Activated CD8-positive, alpha-beta T cell treated with anti-CD3 and anti-CD28 coated beads for 36 hours (primary cell): ENCODE measurements around the gene HS6ST2. TPM values are rescaled to one million over a fixed set of nuclear protein-coding genes. Genes with fewer than 3 reads are reported as not detected.

ENCODE experiments used
- ATAC-seq: fragments of 200-7000 bp; cut with Tn5 transposase; one replicate; pipeline ENCODE4 v1.10.0; 2021; ENCODE audit warnings: mild to moderate bottlenecking, moderate library complexity
- CTCF ChIA-PET: fragments of 350-600 bp; sonication (Branson Sonifier 250); formaldehyde crosslinking; loops from one replicate; lab custom pipeline; 2021; ENCODE audit warnings: antibody characterized with exemption; lab: Charles Lee
- POLR2A ChIA-PET: fragments of 350-600 bp; sonication (Branson Sonifier 250); formaldehyde crosslinking; loops from one replicate; lab custom pipeline; 2021; ENCODE audit warnings: antibody characterized with exemption; lab: Charles Lee
- DNase-seq: peaks from one replicate; pipeline ENCODE4 v3.0.0-alpha.2; 2020
- H3K27ac Mint-ChIP-seq: one replicate; pipeline ENCODE4 v1.8.0; 2021; ENCODE audit warnings: mild to moderate bottlenecking, mixed read lengths
- H3K27me3 Mint-ChIP-seq: one replicate; pipeline ENCODE4 v1.8.0; 2021; ENCODE audit warnings: mixed read lengths
- H3K36me3 Mint-ChIP-seq: one replicate; pipeline ENCODE4 v1.8.0; 2021; ENCODE audit warnings: low read depth, mixed read lengths
- H3K4me1 Mint-ChIP-seq: one replicate; pipeline ENCODE4 v1.8.0; 2021; ENCODE audit warnings: low read depth, mixed read lengths
- H3K4me3 Mint-ChIP-seq: one replicate; pipeline ENCODE4 v1.8.0; 2021; ENCODE audit warnings: mild to moderate bottlenecking, moderate library complexity, mixed read lengths
- H3K9me3 Mint-ChIP-seq: one replicate; pipeline ENCODE4 v1.8.0; 2021; ENCODE audit warnings: mixed read lengths
- CTCF ChIP-seq: fragments of 200-600 bp; IDR thresholded peaks from one replicate; pipeline ENCODE4 v1.8.0; 2022; ENCODE audit warnings: antibody characterized with exemption, mild to moderate bottlenecking
- intact Hi-C: fragments of 100-400 bp; cut with micrococcal nuclease; formaldehyde crosslinking; loops from one replicate; pipeline ENCODE4 v1.10.0; 2022
- total RNA-seq, 2 experiments: library from RNA; stranded (reverse); gene quantifications; one replicate each; pipeline ENCODE4 v1.2.3, GENCODE V29; 2021

Gene HS6ST2
- total RNA-seq, 2 experiments from 2014 or later = 0.14 to 0.47 TPM

GRCh38 chrX:132603700-132604286 lies 354.6 kb downstream of the HS6ST2 start:
- DNase-seq (no peak), ATAC-seq (no peak)
- H3K4me3 Mint-ChIP-seq = no peak overlapping the region
- intact Hi-C loops = no loop called here
- H3K27ac Mint-ChIP-seq = no peak overlapping the region
- CTCF ChIA-PET = interaction anchor here (0.7 to 2.5 kb wide), 3 partner anchors 11 to 311 kb away, joined by 3 to 7 read pairs (median 5); no protein-coding TSS in a partner anchor
- no peak for TF ChIP-seq CTCF
- no peaks in the 10 kb centered on the region for H3K4me1 Mint-ChIP-seq
- POLR2A ChIA-PET = no interaction called here
- H3K27me3 Mint-ChIP-seq = no peaks in the 10 kb centered on the region
- H3K9me3 Mint-ChIP-seq = no peaks in the 10 kb centered on the region
- H3K36me3 Mint-ChIP-seq = no peaks in the 10 kb centered on the region

GRCh38 chrX:132602701-132603100 lies 355.7 kb downstream of the HS6ST2 start:
- Mint-ChIP-seq H3K27me3 (no peaks in the 10 kb centered on the region), H3K27ac (no peak overlapping the region), H3K4me3 (no peak overlapping the region), H3K36me3 (no peaks in the 10 kb centered on the region), H3K4me1 (no peaks in the 10 kb centered on the region), H3K9me3 (no peaks in the 10 kb centered on the region)
- intact Hi-C loops = no loop called here
- ChIA-PET POLR2A (no interaction called here), CTCF (interaction anchor here (0.9 kb wide), 2 partner anchors 10 to 13 kb away, joined by 3 to 4 read pairs; no protein-coding TSS in a partner anchor)
- no peak for DNase-seq
- no peak for ATAC-seq
- TF ChIP-seq CTCF = no peak

GRCh38 chrX:132594999-132595398 lies 363.4 kb downstream of the HS6ST2 start:
- H3K27me3 Mint-ChIP-seq = no peaks in the 10 kb centered on the region
- ATAC-seq = no peak
- no peaks in the 10 kb centered on the region for H3K36me3 Mint-ChIP-seq
- intact Hi-C loops = no loop called here
- no peak for DNase-seq
- POLR2A ChIA-PET = interaction anchor here (0.6 kb wide), 1 partner anchor 394 kb away, joined by 3 read pairs; no protein-coding TSS in a partner anchor
- H3K4me3 Mint-ChIP-seq = no peak overlapping the region
- no peak for TF ChIP-seq CTCF
- no peaks in the 10 kb centered on the region for H3K9me3 Mint-ChIP-seq
- H3K4me1 Mint-ChIP-seq = no peaks in the 10 kb centered on the region
- no peak overlapping the region for H3K27ac Mint-ChIP-seq
- CTCF ChIA-PET = interaction anchor here (0.9 to 1.0 kb wide), 2 partner anchors 17 to 302 kb away, joined by 3 read pairs; no protein-coding TSS in a partner anchor

- H3K4me1 Mint-ChIP-seq = no peaks in the 10 kb centered on the region
- no peaks in the 10 kb centered on the region for H3K36me3 Mint-ChIP-seq
- ATAC-seq (no peak), DNase-seq (no peak)
- H3K27me3 Mint-ChIP-seq = no peaks in the 10 kb centered on the region
- no peak overlapping the region for H3K4me3 Mint-ChIP-seq
- intact Hi-C loops = no loop called here
- H3K27ac Mint-ChIP-seq = no peak overlapping the region
- no peak for TF ChIP-seq CTCF
- ChIA-PET CTCF (interaction anchor here (0.9 kb wide), 1 partner anchor 302 kb away, joined by 3 read pairs; no protein-coding TSS in a partner anchor), POLR2A (no interaction called here)
- no peaks in the 10 kb centered on the region for H3K9me3 Mint-ChIP-seq
Measured at GRCh38 chrX:132594129-132594528, 364.3 kb downstream of the HS6ST2 start.

- no peak overlapping the region for H3K27ac Mint-ChIP-seq
- no peaks in the 10 kb centered on the region for H3K27me3 Mint-ChIP-seq
- POLR2A ChIA-PET = no interaction called here
- CTCF ChIA-PET = interaction anchor here (1.0 to 1.2 kb wide), 2 partner anchors 9 to 367 kb away, joined by 3 to 4 read pairs; no protein-coding TSS in a partner anchor
- DNase-seq (peak; percentile 8), ATAC-seq (no peak)
- H3K9me3 Mint-ChIP-seq = no peaks in the 10 kb centered on the region
- no peak for TF ChIP-seq CTCF
- intact Hi-C loops = no loop called here
- H3K36me3 Mint-ChIP-seq = no peaks in the 10 kb centered on the region
- H3K4me1 Mint-ChIP-seq = no peaks in the 10 kb centered on the region
- H3K4me3 Mint-ChIP-seq = no peak overlapping the region
Measured at GRCh38 chrX:132592880-132593279, 365.5 kb downstream of the HS6ST2 start.
